Gastrocnemius medialis (tissue), 4 donors: ENCODE results near the gene TMEM132C.

Source experiments
- CTCF ChIP-seq, 5 experiments: fragments of 450-650 bp in 3 of 5; fragments of 200-600 bp in 2 of 5; sonication (generic) in 2 of 5; IDR thresholded peaks in 4 of 5; conservative IDR thresholded peaks in 1 of 5; 1 replicate in 4 of 5; 2 replicates in 1 of 5; pipeline ENCODE4 v1.5.1; 2016 to 2019; ENCODE audit warnings: antibody characterized with exemption in 5 of 5, mild to moderate bottlenecking in 3 of 5, moderate library complexity in 3 of 5
- POLR2A ChIP-seq, 2 donors: fragments of 450-650 bp; IDR thresholded peaks; one replicate each; pipeline ENCODE4 v1.6.1; 2017; ENCODE audit warnings: antibody characterized with exemption in 2 of 2, mild to moderate bottlenecking in 2 of 2, moderate library complexity in 2 of 2

- TF ChIP-seq CTCF (IDR thresholded peaks at IDR 0.05 in 4 of 5, conservative IDR thresholded peaks at IDR 0.05 in 1 of 5) (no peak), POLR2A (IDR thresholded peaks at IDR 0.05) (no peak)
Observed at GRCh38 chr12:128600886-128601285, 333.9 kb downstream of the TMEM132C start.
